HG02870 (cell line): ENCODE results near the gene RAB20.
"Not testable (repeated sequence)": the region's sequence is repeated elsewhere in the genome, so short reads cannot be mapped to it uniquely, and the experiment has no call there.

ENCODE experiments used
- ATAC-seq: cut with Tn5 transposase; IDR thresholded peaks from one replicate; pipeline ENCODE4 v1.9.1; 2021; ENCODE audit warnings: mild to moderate bottlenecking, moderate library complexity; ENCODE audit not compliant: unreplicated experiment

Gene RAB20

DNA sequence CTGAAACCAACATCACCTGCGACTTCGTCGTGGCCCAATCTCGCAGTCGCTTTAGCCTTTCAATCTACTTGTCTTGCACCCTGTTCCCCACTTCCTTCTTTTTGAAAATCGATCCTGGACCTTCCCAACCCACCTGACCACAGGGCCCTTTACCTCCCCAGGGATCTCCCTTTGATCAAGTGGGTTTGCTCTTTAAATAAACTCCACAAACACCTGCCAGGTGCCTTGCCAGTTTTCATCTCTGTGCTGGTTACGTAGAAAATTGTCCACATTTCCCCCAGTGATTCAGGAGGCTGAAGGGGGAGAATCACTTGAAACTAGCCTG lies 14.5 kb upstream of the RAB20 start:
- no peak for ATAC-seq

DNA sequence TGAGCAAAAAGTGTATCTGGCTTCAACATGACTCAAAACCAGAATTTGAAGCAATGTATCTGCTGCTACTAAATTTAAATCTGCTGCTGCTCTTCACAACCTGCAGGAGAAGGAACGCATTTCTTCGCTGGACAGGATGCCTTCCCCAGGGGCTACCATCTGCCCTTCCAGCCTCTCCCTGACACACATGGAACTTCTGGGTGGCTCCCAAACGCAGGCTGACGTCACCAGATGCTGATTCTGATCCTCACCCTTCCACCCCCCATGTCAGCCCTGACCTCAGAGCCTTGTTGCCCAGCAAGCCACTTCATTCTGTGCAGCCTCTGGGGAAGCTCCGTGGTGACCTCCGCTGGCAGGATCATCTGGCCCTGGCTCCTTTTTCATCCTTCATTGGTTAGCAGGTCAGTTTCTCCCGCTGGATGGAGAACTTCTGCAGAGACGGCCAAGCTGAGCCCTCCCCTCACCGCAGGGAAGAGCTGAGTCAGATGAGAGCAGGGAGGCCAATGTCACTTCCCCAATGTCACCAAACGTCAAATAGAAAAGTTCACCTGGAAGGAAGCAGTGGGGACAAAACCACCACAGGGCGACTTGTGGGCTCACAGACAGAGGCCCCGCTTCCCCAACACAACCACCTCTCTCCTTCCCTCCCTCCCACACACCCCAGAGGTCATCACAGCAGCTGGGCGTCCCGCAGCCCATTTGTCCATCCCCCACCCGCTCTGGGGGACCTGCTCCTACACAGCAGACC lies 14.0 kb upstream of the RAB20 start:
- peak; percentile 95 for ATAC-seq

DNA sequence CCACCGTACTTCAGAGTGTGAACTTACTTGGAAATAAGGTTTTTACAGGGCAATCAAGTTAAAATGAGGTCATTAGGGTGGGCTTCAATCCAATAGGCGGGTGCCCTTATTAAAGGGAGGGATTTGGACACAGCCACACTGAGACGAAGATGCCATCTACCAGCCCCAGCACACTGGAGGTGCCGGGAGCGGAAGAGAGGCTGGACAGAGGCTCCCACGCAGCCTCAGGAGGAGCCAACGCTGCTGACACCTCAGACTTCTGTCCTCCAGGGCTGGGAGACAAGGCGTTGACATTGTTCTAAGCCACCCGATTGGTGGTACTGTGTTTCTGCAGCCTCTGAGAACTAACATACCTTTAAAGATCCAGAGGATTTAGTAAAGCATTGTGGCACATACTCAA lies 12.6 kb upstream of the RAB20 start:
- ATAC-seq = no peak

DNA sequence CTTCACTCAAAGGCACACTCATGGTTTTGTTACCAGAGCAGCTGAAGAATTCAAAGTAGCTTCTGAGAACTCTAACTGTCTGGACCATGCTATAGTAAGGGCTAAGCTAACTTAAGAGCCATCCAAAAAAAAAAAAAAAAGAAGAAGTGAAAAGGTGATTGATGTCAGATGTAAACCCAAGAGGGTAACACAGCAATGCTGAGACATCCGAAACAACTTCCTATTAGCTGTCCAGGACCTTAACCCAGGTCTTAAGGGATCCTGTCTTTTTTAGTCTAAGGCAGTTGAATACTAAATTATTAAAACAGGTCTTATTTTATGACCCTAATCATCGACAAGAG lies 11.2 kb upstream of the RAB20 start:
- ATAC-seq = no peak

DNA sequence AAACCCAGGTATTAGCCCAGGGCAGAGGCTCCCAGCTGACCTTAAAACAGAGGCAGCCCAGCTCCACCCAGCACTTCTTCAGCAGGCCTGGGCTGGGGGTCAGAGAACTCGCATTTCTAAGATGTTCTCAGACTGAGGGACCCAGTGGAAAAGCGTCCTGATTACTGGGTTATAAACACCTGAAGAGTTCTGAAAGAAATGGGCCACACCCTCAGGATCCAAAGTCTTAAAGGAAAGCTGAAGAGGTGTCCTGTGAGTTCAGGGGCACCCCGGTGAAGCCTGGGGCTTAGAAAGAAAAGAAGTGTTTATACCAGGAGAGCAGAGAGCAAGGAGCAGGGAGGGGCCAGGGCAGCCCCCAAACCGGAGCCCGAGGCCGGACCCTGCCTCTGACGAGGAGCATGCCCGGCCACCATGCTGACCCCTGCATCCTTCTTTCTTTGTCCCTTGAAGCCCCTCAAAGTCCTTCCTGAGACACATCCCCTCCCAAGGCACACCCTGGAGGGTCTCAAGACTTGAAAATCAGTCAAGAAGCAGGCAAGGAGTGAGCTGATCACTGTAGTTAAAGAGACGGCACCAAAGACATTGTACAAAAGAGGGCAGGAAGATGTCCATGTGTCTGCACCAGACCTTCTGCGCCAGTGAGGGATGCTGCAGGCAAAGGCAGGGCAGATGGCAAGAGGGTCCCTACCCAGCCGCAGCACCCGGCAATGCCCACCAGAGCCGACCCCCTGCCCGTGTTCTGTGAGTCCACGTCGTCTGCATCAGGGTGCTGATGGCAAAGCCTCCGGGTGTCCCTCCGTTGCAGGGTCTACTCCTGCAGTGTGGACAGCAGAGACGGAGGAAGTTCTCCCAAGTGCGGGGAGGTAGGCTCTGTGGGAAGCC lies 10.6 kb upstream of the RAB20 start:
- ATAC-seq = no peak

DNA sequence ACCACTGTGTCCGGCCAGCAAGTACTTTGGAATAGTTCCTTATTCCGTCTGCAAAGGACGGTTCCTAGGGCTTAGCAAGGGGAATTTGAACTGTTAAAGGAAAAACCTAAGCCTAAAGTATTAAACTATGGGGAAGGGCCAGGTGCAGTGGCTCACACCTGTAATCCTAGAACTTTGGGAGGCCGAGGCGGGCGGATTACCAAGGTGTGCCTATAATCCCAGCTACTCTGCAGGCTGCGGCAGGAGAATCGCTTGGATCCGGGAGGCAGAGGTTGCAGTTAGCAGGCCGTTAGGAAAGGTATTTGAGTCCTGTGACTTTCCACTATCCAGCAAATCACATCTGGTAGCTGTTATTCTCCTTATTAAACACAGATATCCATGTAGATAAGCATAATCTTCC lies 9.4 kb upstream of the RAB20 start:
- no peak for ATAC-seq

DNA sequence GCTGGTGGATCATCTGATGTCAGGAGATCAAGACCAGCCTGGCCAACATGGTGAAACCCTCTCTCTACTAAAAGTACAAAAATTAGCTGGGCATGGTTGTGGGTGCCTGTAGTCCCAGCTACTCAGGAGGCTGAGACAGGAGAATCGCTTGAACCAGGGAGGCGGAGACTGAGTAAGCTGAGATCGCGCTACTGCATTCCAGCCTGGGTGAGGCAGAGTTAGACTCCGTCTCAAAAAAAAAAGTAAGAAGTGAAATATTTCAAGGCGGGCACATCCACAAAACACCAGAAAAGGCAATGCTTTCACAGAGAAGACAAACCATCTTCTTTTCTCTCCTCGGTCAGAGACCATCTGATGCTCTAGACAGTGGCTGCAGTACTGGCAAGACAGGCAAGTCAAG lies 8.4 kb upstream of the RAB20 start:
- ATAC-seq = not testable (repeated sequence)

DNA sequence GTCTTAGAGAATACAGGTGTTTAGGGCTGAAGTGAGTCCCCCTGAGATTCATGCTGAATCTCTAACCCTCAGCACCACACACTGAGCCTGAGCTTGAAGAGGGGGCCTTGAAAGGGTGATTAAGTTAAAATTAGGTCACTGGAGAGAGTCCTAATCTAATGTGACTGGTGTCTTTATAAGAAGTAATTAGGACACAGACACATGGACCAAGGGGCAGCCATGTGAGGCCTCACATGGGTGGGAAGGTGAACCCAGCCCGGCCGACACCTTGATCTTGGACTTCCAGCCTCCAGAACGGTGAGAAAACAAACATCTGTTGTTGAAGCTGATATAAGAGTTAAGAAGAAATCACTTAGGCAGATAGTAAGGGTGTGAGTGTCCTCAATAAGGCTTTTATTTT lies 7.1 kb upstream of the RAB20 start:
- ATAC-seq = no peak

DNA sequence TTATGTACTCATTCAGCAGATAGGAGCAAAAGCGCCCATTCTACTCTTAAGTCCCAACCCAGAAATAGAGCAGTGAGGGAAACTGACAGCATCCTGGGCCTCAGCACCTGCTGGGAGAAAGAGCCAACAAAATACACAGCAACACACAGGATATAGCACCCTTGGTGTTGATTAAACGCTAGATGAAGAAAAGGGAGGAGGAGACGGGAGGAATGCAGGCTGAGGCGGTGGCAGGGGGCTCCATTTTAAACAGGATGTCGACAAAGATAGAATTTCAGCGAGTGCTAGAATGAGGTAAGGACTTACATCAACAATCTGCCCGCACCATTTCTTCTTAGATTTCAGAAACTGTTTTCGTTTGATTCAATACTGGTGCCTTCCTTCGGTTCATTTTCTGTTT lies 4.6 kb upstream of the RAB20 start:
- no peak for ATAC-seq

DNA sequence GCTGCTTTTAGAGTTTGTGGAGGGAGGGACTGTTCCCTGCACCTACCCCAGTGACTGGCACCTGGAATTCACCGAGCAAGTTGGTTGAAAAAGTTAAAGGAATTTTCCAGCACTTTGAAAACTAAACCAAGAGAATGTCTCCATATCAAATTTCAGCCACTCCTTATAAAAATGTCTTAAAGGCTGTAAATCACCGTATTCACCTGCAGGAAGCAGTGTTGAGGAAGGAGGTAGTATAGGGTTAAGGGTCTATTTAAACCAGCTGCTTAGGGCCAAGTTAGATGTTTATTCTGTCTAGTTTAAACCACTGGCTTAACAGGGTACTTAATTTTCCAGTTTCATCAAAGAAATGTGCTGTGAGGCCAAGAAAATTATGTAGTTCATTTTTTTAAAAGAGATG lies 3.8 kb upstream of the RAB20 start:
- ATAC-seq = no peak

DNA sequence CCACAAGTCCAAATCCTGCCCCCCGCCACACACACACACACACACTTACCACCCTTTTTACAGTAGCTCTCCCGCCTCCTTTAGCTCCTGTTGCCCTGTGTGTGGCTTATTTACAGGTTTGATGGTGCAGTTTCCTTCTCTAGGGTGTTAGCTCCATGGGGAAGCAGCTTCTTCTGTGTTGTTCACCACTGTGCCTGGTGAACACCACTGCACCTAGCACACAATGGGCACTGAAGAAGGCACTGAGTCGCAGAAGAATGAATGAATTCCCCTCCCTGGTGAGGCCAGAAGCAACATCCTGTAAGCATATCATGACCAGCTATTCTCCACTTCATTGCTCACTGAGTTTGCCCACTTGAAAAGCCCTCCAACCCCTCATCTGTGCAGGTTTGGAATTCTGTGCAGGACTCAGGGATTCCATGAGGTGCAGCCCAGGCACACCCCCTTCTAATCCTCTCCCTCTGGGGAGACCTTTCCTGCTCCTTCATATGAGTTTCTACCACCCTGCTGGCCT lies 3.0 kb upstream of the RAB20 start:
- ATAC-seq = no peak

DNA sequence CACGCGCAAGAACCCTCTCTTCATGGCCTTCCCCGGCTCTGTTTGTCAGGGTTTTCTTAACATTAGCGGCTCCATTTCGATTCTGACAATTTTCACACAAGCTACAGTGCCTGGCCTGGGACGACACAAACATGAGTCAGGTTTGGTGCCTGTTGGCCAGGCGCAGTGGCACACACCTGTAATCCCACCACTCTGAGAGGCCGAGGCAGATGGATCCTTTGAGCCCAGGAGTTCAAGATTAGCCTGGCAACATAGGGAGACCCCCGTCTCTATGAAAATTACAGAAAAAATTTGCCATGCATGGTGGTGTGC lies 1.9 kb upstream of the RAB20 start:
- ATAC-seq = no peak

DNA sequence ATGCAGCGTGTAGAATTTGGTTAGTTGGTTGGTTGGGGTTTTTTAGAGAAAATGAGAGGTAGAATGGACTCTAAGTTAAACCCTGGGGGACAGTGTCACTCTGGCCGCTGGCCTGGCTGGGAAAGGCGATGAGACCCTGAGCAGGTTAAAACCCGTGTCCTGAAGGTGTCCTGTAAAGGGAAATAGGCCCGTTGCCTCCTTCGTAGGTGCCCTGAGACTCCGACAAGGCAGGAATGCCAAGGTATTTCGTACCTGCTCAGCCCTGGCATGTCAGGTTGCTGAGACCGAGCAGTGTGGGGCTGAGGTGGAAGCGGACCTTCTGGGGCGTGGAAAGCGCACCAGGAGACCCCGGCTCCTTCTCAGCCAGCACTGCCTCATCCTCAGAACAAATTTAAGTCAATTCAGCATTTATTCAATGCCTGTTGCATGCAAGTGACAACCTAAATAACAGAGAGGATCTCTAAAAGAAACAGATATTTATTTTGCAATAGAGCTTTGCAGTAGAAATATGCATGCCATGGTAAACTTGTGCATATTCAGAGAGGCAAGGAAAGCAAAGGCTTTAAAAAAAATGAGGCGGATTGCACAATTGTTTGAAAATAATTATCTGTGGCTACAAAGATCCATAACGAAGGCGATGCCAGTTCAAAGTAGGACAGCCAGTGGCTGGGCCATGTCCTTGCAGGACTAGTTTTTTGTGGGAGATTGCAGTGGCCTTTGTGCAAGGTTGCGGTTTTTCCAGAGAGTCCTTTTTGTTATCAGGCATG lies 1.4 kb upstream of the RAB20 start:
- ATAC-seq = no peak

DNA sequence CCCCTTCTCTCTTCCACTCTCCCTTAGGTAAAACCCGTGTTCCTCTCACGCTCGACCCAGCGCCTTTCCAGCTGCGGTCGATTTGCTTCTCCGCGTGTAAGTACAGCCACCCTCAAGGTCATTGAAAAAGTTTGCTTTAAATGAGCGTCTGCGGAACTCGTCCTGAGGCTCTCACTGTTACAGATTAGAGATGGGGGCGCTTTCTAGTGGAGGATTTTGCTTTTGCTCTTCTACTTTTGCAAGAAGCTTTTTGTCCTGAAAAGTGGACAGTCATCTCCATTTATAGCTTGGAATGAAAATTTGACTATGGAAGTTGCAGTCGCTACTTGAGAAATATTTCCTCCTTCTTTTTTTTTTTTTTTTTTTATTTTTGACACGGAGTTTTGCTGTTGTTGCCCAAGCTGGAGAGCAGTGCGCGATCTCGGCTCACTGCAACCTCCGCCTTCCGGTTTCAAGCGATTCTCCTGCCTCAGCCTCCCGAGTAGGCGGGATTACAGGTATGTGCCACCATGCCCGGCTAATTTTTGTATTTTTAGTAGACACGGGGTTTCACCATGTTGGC lies 595 bp upstream of the RAB20 start:
- no peak for ATAC-seq

DNA sequence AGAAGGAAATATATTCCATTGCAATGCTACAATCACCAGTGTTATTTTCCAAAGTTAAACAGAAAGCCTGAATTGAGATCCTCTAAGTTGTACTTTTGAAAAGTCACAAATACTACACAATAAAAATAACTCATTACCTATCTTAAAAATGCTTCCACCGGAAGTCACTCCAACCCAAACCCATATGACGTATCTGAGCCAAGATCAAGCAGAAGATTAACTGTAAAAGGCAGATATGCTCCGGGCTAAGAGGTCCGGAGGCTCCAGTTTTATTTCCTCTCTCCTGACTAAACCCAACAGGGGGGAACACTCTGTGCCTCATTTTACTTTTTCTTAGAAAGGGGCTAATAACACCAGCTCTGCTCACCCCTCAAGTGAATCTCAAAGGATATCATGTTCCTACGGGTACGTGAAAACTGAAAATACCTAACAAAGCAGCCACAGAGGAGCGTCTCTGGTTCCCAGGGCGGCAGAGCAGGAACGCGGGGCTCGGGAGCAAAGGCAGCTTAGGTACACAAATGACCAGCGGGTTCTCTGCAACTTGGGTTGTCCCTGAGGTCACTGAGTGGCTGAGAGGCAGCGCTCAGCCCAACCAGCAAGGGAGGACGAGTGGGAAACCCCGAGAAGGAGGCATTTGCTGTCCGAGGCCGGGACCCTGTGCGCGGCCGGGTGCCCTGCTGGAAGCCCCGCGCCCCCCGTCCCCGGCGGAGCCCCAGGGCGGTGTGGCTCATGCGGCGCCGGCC lies 750 bp downstream of the RAB20 start:
- peak; percentile 11 for ATAC-seq

DNA sequence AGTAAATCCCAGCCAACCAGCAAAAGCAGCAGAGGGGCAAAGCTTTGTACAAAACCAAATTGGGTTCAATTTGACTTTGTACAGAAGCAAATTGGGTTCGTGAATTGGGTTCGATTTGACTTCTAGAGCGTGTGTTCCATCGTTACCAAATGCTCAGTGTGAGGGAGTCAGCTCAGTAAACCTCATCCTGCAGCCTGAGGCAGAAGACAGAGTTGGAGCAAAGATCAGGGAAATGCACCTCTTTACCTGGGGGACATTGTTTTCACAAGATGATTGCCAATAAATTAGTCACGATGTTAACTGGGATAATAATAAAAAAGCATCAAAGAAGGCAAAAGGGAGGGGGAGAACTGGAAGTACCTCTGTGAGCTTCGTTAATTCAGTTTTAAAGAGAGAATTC lies 1.5 kb downstream of the RAB20 start:
- no peak for ATAC-seq

DNA sequence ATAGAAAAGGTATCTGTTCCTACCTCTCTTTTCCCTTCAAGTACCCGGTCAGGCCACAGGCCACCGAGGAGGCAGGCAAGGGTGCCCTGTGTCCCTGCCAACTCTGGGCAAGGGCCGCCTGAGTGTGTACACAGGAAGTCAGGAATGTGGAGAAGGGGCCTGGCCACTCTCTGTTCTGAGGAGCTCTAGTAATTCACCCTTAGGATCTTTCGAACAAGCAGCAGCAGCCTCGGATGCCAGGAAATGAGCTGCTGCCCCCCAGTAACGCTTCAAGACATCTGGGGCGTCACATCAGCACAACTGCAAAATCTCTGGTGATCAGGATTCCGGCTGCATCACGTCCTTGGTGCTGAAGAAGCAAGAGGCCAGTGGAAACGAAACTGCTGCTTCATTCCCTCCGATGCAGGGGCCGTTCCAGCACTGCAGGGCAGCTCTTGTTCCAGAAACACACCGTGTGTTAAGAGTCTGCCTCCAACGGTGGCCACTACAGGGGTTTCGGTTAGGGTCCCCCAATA lies 2.0 kb downstream of the RAB20 start:
- ATAC-seq = no peak

DNA sequence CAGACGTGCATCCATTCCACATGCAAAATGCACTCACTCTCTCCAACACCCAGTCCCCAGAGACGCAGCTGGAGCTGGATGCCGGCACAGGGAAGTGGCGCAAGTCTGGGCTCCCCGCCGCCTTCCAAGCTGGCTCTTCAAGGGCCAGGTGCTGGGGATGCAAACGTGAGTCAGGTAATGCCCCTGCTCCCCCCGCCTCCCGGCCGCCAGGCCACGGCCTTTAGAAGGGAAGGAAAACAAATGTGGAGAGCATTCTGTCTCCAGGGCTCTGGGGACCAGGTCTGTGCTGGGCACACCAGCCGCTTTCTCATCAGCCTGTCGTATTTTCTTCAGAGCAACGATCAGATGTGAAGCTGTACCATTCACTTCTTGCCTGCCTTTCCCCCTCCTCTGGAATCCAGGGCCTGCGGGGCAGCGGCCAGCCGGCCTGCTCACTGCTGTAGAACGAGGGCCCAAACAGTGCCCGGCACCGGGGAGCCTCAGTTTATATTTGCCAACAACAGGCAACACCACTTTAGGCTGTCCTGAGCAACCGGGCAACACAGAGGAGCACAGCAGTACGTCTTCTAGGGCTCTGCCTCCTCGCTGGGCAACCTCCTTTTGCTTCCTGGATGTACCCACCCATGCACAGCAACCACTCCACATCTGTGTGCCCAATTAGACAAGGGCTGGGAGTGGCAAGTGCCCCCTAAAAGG lies 3.8 kb downstream of the RAB20 start:
- no peak for ATAC-seq

DNA sequence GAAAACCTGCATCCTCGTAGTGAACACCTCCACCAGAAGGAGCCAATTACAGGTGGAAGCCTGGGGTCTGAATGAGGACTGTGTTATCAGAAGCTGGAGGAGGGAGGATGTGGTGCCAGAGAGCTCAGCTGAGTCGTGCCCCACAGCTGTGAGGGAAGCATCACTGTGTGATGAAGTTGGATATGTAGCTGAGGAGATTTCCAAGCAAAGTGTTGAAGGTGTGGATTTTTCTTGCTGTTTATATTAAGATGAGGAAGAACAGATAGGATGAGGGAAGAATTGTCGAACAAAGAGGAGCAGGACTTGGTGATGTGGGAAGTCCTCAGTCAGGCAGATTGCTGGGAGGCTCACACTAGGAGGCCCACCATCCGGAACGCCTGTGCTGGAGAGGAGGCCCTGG lies 4.4 kb downstream of the RAB20 start:
- ATAC-seq = no peak

DNA sequence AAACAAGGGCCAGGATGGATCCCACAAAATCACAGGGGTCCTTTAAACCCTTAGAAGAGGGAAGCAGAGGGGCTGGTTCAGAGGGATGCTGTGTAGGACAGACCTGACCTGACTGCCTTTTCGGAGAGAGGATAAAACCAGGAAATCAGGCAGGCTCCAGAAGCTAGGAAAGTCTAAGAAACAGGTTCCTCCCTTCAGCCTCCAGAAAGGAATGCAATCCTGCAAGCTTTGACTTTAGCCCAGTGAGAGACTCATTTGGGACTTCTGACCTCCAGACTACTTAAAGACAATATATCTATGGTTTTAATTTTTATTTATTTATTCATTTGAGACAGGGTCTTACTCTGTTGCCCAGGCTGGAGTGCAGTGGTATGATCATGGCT lies 5.3 kb downstream of the RAB20 start:
- no peak for ATAC-seq
